ENCODE results near the gene IFIT1B.

DNA sequence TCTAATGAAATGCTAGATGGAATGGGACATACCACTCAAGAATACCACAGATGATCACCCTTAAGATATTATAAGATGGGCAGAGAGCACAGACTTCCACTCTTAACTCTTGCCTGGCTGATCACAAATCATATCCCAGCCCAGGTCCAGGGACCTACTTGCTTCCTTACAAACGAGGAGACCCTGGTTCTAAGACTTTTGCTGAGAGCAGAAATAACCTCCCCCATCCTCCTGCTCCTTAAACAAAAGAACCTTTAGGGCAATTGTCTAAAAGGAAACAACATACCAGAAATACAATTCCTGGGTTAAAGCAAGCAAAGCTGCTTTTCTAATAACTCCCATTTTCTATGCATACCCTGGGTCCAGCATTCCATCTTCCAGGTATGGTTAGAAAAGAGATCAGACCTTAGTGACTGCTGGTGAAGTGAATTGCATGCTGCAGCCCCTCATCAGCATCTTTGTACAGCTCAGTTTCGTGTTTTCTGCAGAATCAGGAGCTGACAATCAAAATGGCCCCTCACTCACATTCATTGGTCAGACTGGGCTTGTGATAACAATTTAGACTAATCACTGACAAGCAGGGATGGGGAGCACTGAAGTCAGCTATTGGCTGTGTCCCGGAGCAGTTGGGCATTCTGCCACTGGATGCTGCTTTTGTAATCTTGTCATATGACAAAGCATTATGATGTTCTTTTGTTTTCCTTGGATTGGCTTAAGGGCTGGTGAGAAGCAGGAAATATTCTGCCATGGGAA lies 35.5 kb upstream of the IFIT1B start:
- no peak for TF ChIP-seq RAD21 (IDR thresholded peaks at IDR 0.05; ENCODE audit: low read depth)
- TF ChIP-seq ATF3 (IDR thresholded peaks at IDR 0.05): no peak
- TF ChIP-seq SP1 (IDR thresholded peaks at IDR 0.05; ENCODE audit: low read depth): no peak
- no peak for TF ChIP-seq YY1 (IDR thresholded peaks at IDR 0.05; ENCODE audit: extremely low read depth, insufficient replicate concordance, low read depth, low read length)
- no peak for TF ChIP-seq EZH2 (IDR thresholded peaks at IDR 0.05)
- TF ChIP-seq CTCF (IDR thresholded peaks at IDR 0.05 in 2 of 3, conservative IDR thresholded peaks at IDR 0.05 in 1 of 3; ENCODE audit: borderline replicate concordance in 1 of 3, insufficient read depth in 1 of 3, low read depth in 2 of 3, low read length in 2 of 3): no peak
- no peak for TF ChIP-seq FOSL1 (IDR thresholded peaks at IDR 0.05; ENCODE audit: low read depth)

All from HCT116 (cell line).